T-helper 1 cell (primary cell): ENCODE results near the gene TIPRL.

Experiments
- DNase-seq, 5 donors: peaks; one replicate each; pipeline ENCODE4 v3.0.0-alpha.2; 2012 to 2020

The TIPRL gene

DNA sequence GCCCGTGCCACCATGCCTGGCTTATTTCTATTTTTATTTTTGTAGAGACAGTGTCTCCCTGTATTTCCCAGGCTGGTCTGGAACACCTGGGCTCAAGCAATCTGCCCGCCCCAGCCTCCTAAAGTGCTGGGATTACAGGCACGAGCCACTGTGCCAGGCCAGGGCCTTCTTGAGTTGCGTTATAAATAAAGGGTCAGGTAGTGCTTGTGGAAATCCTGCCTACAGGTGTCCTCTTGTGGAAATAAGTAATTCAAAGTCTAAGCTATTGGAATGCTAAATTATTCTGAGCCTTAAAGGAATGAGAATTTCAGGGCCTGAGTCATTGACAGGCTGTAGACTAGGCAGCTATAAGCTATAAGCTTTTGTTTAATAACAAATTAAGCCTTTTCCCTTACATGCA lies 38.9 kb downstream of the TIPRL start:
- DNase-seq, result no peak

DNA sequence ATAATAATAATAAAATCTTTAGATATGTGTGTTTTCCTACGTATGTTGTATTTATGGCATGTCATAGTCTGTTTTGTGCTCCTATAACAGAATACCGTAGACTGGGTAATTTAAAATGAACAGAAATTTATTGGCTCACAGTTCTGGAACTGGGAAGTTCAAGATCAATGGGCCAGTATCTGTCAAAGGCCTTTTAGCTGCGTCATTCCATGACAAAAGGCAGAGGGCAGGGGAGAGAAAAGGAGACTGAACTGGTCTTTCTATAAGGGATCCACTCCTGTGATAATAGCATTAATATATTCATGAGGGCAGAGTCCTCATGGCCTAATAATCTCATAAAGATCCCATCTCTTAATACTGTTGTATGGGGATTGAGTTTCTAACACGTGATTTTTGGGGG lies 39.9 kb downstream of the TIPRL start:
- DNase-seq, result no peak

DNA sequence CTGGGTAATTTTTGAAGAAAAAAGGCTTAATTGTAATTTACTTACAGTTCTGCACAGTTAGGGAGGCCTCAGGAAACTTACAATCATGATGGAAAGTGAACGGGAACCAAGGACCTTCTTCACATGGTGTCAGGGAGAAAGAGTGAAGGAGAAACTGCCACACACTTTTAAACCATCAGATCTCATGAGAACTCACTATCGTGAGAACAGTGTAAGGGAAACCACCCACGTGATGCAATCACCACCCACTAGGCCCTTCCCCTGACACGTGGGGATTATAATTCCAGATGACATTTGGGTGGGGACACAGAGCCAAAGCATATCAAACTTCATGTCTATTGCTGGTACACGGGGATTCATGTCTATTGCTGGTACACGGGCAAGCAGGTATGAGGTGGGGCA lies 41.7 kb downstream of the TIPRL start:
- DNase-seq, result no peak

DNA sequence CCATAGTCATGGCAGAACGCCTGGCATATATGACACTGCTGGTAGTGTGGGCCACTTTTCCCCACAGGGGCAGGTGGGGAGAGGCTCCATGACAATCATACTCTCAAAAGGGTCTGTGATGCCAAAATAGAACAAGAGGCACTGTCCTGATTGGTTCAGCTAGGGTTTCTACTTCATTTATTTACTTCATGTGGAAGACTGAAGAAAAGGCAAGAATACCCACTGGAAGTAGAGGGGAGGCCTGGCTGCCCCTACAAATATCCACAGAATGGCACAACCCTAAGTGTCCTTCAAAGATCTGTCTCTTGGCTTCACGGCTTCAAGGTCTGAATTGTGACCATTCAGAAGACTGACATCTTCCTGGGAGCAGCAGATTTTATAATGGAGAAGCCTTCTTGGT lies 42.5 kb downstream of the TIPRL start:
- DNase-seq, result no peak

DNA sequence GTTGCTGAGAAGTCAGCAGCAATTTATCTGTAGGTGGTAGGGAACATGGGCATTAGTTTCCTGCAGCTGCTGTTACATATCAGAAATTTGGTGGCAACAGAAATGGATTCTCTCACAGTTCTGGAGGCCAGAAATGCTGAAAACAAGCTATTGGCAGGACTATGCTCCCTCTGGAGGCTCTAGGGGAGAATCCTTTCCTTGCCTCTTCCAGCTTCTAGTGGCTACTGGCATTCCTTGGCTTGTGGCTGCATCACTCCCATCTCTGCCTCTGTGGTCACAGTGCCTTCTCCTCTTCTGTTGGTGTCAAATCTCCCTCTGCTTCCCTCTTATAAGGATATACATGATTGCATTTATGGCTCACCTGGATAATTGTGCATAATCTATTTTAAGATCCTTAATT lies 44.5 kb downstream of the TIPRL start:
- DNase-seq, result no peak

DNA sequence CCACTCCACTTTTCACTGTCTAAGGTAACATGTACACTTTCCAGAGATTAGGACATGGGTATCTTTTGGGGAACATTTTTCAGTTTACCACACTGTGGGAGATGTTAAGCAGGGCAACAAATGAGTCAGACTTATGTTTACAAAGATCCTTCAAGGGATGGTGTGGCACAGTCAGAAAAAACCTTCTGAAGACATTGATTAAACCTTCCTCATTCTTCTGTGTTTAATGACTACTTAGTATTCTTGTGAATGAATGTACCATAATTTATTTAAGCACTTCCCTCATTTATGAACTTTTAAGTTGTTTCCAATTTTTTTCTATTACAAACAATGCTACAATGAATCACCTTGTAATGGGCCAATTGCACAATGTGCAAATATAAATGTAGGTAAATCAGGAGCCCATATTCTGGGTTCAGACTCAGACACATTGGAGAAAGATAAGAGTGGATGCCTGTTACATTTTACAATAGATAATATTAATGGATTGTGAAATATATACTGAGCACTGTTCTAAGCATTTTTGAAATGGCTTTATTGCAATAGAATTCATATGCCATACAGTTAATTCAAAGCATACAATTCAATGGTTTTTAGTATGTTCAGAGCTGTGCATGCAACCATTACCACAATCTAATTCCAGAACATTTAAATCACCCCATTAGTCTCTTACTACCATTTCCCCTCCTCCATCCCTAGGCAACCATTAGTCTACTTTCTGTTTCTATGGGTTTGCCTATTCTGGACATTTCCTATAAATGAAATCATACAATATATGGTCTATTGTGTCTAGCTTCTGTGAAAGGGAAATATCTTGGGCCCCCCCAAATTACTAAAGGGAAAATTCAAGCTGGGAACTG lies 45.1 kb downstream of the TIPRL start:
- no peak for DNase-seq

DNA sequence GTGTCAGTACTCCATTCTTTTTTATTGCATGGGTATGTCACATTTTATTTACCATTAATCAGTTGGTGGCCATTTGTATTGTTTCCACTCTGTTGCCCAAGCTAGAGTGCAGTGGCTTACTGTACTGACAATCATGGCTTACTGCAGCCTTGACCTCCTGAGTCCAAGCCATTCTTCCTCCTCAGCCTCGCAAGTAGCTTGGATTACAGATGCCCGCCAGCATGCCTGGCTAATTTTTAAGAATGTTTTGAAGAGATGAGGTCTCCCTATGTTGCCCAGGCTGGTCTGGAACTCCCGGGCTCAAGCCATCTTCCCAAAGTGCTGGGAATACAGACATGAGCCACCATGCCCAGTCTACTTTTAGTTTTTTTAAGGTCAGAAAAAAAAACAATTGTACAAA lies 46.2 kb downstream of the TIPRL start:
- no peak for DNase-seq

DNA sequence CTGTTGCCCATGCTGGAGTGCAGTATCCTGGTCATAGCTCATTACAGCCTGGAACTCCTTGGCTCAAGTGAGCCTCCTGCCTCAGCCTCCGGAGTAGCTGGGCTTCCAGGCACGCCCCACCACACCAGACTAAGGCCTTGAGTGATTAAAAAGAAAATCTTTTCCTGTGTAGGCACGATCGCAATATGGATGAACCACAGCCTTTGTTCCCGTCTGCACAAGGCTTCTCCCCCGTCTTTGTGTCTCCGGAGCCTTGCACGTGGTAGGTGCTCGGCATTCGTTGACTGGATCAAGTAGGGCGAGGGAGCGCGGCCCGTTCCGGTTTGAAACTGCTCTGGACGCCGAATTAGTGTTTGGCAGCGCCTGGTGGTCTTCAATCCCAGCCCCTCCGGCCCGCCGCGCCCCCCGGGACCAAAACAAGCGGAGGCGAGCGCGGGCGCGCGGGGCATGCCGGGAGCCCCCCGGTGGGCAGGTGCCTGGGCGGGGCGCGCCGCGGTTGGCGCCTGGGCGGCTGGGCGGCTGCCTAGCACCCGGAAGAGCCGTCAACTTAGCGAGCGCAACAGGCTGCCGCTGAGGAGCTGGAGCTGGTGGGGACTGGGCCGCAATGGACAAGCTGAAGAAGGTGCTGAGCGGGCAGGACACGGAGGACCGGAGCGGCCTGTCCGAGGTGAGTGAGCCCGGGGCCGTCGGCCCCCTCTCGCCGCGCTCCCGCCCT lies 46.9 kb downstream of the TIPRL start, which contains the start of gene SFT2D2:
Gene SFT2D2 (plus strand): TSS at position 529 of the 715 bp plus-strand sequence. CDS start 76 bp downstream, at position 605.
- DNase-seq, result peak; percentile 58 to 80 (median 64)

DNA sequence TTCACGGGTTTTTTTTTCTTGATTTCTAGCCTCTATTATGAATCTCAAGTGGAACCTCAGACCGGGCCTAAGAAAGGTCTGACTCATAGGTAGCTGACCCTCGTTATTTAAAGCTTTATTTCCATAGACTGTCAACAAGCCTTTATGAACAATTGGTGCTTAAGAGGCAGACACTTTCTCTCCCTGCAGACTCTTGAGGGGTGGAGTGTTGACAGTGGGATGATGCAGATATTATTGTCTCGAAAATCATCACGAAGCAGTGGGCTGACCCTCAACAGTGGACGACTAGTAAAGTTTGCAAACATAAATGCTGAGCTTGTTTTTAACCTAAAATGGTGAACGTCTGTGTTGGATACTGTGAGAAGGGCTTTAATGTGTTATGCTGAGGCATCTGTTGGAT lies 48.9 kb downstream of the TIPRL start:
- DNase-seq, result no peak

DNA sequence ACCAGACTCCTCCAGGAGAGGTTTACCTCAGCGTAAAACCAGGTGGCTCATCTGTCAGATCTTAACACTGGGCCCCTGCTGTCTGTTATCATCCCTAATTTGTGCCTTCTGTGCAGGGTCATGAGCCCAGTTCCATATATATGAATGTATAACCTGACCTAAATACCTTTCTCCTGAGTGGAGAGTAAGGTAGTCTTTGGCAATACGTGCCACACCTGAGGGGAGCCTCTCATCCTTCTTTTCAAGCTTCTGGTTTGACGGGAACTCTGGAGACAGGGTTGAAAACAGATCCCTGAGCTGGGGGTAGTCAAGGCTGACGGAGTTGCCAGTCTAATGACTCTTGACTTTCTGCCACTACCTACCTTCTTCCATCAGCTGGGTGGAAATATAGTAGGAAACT lies 51.1 kb downstream of the TIPRL start:
- DNase-seq, result no peak

DNA sequence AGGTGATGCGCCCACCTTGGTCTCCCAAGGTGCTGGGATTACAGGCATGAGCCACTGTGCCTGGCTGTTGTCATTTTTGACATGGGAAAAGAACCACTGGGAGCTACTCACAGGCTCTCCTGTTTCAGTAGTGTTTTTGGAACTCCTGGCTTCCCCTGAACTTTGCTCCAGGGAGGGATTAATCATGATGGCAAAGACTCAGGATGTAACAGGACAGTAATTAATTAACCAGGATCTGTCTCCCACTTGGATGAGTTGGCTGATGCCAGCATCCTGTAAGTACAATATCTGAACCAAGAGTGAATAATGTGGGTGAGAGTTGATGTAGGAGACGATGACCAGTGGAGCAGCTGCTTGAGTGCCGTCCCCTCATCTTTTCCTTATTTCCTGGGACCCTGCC lies 51.9 kb downstream of the TIPRL start:
- no peak for DNase-seq

DNA sequence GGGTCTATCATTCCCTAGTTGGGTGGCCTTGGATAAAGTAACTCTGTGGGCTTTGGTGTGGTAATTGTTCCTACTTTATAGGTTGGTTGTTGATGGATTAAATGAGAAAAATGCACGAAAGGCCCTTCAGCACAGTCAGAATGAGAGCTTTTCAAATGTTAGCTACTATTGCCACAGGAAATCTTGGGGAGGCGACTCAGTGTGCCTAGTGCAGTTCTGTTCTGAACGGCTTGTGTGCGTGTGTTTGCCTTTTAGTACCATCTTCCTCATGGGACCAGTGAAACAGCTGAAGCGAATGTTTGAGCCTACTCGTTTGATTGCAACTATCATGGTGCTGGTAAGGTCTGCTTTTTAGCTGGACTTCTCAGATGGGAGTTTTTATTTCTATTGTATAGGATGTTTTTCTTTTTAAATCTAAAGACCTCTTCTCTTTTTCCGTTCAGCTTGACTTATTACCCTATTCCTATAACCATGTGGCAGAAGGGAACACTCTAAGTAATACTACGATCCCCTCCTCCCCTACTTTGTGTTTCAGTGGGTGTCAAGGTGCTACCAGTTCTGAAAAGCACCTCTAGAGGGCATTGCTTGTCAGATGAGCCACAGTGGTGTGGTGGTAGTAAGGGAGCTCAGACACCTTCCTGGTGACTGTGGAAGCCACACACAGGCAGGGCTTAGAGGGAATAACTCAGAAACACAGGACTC lies 56.2 kb downstream of the TIPRL start:
- peak in 3 of 5 donors; percentile 10 to 62 (median 22) for DNase-seq

DNA sequence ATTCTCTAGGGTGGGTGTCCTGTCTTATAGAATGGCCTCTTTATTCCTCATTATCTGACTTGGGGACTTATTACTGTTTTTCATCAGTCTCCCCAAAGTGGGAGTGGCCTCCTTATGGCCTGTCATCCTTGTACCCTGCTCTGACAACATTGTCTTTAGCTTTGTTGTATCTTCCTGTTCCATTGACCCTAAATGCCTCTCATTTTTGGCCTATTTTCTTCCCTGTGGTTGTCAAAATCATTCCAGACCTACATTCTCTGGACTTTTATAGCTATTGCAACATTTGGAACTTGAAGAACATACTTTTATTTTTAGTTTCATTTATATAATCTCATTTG lies 56.8 kb downstream of the TIPRL start:
- DNase-seq, result no peak

DNA sequence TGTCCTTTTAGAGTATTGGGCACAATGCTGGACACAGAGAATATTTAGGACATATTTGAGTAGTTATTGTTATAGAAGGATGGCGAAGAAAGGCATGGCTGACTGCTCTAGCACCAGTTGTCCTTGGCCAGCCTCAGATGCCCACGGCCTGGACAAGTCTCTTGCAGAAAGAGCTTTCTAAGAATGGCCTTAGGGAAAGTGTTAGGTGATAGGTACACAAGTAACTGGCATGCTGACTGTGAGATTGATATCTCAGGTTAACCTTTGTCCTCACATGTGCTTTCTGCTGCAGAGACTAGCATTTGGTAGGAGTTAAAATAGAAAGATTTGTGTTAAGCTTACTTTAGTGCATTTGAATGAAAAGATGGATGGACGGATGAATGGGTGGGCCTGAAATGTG lies 57.2 kb downstream of the TIPRL start:
- no peak for DNase-seq

DNA sequence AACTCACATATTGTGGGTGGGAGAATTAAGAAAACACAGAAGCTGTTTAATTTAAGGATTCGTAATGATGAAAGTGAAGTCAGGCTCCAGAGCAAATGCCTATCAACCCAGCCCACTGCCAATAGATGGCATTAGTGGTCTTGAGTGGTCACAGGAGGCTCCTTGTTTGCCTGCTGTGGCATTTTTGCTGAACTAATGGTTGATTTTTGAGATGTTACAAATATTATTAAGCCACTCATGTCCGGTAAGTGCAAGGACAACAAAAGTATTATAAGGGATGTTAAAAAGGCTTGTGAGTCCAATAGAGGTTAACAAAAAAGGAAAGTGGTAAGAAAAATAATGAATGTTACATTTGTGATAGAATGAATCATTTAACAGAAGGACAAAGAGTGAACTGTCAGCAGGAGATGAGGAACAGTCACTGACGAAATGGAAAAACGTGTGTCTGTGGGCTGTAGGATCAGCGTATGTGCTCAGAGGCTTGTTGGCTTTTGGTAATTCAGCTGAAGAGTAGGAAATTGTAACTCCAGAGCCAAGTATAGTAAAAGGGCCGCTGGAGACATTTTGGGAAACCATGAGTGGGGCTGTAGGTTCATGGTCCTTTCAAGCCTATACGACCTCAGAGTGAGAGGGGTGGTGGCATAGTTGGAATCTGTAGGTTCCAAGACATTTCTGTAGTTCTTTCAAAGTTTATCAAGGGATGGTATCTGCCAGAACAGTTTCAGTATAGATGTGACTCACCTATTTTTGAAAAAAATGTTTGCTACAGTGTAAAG lies 58.3 kb downstream of the TIPRL start:
- DNase-seq, result peak in 1 of 5 donors; percentile 76

DNA sequence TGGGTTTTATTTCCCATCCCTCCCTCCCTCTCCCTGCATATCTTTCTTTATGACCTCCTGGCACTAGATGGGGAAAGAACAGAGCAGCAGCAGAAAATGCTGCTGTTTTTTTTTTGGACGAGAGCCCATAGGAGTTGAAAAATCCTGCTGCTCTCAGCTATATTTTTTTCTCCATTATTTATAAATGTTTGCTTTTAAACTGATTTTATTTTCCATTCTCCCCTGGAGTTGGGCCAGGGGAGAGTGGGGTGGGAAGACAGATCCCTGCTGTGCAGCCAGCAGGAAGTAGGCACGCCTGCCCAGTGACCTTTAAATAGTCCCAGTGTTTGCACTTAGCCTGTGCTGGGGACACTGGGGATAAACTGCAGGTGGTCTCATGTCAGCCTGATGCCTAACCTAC lies 64.4 kb downstream of the TIPRL start:
- no peak for DNase-seq

DNA sequence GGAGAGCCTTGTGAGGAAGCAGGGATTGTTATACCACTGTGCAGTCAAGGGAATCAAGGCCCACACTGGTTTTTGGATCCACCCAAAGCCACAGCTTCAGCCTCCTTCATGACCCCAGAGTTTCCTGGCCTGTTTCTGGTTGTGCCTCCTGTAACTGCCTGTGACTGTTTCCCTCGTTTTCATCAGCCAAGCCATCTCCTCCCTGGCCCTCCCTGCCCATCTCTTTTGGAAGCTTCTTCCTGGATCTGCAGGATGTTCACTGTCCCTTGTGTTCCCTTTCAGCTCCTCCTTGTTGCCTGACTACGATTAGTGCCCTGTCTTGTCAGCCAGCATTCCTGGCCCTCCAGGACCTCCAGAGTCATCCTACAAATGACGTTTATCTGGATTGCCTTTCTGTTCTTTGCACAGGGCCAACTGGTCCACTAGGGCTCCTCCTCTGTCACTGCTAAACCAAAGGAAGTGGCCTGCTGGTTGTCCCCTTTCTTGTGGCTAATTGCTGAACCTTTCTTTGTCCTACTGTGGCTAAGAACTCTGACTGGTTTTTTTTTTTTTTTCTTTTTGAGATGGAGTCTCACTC lies 65.0 kb downstream of the TIPRL start:
- no peak for DNase-seq

DNA sequence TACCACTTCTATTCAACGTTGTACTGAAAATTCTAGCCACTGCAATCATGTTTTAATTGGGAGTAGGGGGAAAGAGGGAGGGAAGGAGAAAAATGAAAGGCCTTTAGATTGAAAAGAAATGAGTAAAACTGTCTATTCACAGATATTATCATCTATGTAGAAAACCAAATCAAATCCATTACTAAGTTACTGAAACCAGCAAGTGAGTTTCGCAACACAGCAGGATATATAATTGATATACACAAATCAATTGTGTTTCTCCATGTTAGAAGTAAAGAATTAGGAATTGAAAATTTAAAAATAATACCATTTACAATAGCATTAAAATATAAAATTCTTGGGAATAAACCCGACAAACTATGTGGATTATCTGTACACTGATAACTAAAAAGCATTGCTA lies 66.3 kb downstream of the TIPRL start:
- DNase-seq, result no peak

DNA sequence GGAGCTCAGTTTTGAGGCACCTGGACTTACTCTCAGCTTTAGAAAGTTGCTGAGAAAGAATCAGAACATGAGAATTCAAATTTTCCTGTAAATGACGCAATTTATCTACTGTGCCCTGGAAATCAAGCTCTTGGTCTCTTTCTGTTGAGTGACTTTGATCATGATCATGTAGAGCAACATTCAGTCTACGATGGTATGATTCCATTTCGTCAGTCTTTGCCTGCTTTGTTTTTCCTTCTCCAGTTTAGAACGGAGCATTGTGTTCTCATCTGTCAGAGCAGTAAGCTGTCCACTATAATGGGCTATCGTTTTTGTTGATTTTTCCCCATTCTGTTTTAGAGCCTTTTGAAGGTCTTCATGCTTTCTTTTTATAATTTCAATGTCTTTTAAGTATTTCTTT lies 67.7 kb downstream of the TIPRL start:
- DNase-seq, result no peak
